Skin of body (tissue), 3 donors: ENCODE results near the gene SHLD1. TPM values are rescaled to one million over a fixed set of nuclear protein-coding genes. Genes with fewer than 3 reads are reported as not detected.

Experiments
- DNase-seq: peaks from one replicate; lab custom pipeline; 2025; lab: John Stamatoyannopoulos, UW
- small RNA-seq: library from RNA; depleted of rRNA; stranded (forward); fragments of <200 nt; gene quantifications from one replicate; pipeline ENCODE3, GENCODE V24; 2014; ENCODE audit warnings: low replicate concordance
- total RNA-seq: library from RNA; depleted of rRNA; stranded (reverse); fragments of >200 nt; gene quantifications from one replicate; pipeline ENCODE4 v1.2.3, GENCODE V29; 2014

SHLD1 gene
- total RNA-seq, 1 donor from 2014 or later: 4.5 TPM

DNA sequence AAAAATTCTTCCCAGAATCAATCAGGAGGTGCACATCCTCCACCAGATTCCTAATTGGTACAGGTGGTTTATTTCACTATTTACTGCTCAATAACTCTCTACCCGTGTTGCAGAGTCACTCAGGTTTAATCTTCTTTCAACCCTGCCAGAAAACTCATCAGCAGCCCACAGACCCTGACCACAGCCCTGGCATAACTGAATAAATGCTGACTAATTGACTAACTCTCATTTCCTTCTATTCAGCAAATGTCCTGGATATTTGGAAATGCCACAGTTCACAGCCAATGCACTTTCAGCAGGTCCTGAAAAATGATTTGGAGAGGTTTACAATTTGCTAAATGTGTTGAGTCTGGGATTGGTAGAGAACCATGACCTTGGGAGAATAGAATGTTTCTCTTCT, 137.8 kb downstream of the SHLD1 start:
- DNase-seq: no peak

DNA sequence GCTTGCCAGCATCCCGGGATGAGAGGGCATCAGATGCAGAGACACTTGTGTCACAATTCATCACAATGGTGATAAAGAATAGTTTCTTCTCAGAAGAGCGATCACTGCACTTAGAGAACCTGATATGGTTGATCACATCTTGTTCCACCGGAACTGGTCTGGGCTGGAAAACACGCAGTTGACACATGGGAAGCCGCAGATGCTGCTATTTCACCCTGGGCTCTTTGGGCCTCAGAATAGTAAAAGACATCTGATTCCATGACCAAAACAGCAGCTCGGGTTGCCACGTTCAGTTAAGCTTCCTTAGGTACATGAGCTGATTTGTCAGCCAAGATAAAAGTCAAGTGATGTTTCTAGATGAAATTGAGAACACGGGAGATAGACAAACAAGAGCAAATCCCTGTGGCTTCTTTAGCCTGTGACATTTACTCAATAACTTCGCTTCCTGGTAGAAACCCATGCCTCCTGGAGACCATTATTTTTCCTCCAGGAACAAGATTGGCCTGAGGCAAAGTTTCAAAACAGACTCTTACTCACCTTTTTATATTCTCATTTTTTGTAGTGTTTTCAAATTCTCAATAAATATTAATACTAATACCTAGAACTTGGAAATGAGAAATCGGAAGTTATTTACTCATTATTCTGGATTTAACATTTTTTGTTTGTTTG, 140.7 kb downstream of the SHLD1 start:
- DNase-seq: no peak

DNA sequence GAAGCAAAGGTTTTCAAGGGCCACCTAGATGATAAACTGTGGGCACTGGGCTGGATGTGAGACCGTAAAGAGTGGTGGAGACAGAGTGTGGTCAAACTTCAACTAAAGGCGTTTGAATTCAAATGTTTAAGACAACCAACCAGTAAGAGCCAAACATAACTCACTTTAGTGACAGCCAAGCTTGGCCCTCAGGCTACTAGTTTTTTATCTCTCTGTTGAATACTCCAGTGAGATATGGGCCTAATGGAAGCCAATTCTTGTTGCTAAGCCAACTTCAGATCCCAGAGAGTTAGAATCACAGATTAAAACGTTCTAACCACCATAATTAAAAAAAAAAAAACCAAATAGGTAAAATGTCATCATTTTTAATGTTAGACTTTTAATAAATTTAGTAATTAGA, 142.9 kb downstream of the SHLD1 start:
- no peak for DNase-seq

DNA sequence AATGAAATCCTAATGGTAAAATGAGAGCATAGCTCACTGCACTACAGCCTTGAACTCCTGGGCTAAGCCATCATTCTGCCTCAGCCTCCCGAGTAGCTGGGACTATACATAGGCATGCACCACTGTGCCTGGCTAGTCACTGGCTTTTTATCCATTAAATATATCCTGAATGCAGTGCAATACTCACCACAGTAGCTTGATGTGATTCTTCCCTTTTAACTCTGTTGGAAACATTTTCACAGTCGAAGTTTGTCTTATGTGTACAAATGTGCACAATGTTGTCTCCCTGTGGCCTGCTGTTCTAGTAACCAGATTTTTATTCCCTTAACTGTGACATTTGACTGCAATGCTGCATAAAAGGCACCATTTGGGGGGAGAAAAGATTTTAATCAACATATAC, 143.4 kb downstream of the SHLD1 start:
- DNase-seq: no peak

DNA sequence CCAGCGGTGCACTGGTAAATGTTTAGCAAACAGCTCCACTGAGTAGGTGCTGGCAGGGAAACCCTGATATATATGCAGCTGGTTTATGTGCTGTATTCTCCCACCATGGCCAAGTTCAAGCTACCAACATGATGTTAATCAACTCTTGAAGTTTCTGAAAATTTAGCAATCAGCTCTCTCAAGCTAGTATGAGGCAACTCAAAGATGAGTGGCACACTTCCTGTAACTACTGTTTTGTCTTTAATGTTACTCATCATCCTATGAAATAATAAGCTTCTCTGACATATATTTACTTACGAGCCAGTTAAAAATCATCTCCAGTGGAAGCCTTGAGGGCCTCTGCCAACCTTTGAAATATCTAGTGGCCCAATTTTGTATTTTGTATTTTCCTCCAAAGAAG, 145.4 kb downstream of the SHLD1 start:
- no peak for DNase-seq

DNA sequence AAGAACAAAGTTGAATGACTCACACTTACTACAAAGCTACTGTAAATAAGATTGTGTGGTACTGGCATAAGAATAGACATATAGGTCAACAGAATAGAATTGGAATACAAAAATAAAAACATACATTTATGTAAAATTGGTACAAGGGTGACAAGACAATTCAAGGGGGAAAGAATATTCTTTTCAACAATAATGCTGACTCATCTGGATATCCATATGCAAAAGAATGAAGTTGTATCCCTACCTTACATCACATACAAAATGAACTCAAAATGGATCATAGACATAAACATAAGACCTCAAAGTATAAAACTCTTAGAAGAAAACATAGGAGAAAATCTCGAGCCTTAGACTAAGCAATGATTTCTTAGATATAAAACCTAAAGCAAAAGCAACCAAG, 149.2 kb downstream of the SHLD1 start:
- DNase-seq: no peak

DNA sequence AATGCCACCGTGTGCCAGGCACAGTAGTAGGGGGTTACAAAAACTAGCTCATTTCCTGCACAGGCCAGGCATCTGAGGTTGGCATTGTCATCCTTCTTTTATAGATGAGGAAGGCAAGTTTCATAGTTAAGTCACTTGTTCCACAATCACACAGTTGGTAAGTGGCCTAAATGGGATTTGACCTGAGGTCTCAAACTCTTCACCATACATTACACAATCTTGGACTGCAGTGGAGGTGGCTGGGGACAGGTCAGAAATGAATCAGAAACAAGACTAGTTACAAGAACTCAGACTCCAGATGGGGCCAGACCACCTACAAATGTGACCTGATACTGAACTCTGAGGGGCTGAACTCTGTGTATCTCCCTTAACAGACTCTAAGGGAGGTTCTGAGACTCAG, 150.7 kb downstream of the SHLD1 start:
- DNase-seq: no peak

DNA sequence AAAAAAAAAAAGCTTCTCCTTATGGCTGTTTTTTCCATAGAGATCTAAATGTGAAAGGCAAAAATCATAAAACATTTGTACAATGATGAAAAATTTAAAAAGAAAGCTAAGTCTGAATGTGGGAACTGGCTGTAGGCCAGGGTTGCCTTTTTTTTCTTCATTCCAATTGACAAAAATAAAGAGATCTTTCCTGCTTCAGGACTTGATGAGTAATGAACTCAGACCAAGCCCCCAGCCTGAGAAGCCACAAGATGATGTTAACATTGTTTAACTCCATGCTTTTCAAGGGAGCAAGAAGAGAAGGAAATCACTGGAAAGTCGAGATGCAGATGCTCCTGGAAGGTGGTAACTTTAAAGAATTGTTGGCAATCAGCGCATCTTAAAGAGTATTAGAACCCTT, 158.8 kb downstream of the SHLD1 start:
- no peak for DNase-seq

DNA sequence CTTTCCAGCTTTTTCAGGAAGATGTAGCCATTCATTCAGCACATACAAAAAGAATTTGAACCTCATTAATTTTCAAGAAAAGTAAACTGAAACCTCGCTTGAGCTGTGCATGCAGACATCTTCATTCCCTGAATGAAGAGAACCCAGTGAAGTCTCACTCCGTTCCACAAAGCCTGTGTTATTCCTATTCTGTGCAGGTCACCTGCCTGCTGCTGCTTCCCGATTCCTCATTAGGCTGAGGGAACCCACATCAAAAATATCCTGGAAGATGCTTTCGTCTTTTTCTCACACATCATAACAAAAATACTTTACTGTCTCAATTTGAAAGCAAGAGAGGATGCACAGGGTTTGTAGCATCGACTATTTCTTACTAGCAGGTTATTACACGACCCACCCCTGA, 160.0 kb downstream of the SHLD1 start:
- no peak for DNase-seq

DNA sequence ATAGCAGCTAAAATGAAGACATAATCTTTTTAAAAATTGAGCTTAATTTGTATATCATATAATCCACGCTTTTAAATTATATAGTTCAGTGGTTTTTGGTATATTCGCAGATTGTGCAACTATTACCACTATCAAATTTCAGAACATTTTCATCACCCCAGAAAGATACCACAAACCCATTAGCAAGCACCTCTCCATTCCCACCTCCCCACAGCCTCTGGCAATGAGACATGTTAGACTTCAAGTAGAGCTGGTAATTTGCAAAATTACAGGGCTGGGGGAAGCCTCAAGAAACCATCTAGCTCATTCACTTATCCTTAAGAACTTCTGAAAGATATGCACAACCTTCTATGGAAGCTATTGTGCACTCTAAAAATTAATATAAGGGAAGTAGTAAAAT, 163.0 kb downstream of the SHLD1 start:
- DNase-seq: no peak

Small RNA genes lying within 50 kb of the gene (small RNA-seq; reads per million reads assigned to genes)
- not detected for gene RNU1-55P

Other genes starting within 250 kb of the SHLD1 start
- 50.1 TPM for gene GPCPD1, start 139.4 kb upstream of the SHLD1 start, total RNA-seq
- gene CHGB, start 161.1 kb downstream of the SHLD1 start, total RNA-seq: 0.20 TPM
- gene TRMT6, start 200.1 kb downstream of the SHLD1 start, total RNA-seq: 6.4 TPM
- 7.9 TPM for gene MCM8, start 200.3 kb downstream of the SHLD1 start, total RNA-seq